Left ventricle myocardium inferior (tissue), 1 donor: Measurements from ENCODE around the gene VAV2. TPM values are rescaled to one million over a fixed set of nuclear protein-coding genes. Genes with fewer than 3 reads are reported as not detected.

Experiments
- DNase-seq: peaks from one replicate; pipeline ENCODE4 v3.0.0-alpha.2; 2020
- H3K27ac ChIP-seq: fragments of 200-600 bp; replicated peaks from 2 replicates; pipeline ENCODE4 v1.8.0; 2021
- H3K27me3 ChIP-seq: fragments of 200-600 bp; 2 replicates; pipeline ENCODE4 v1.8.0; 2021; ENCODE audit warnings: low read depth
- H3K36me3 ChIP-seq: fragments of 200-600 bp; 2 replicates; pipeline ENCODE4 v1.8.0; 2021
- H3K4me1 ChIP-seq: fragments of 200-600 bp; 2 replicates; pipeline ENCODE4 v1.8.0; 2021
- H3K4me3 ChIP-seq: fragments of 200-600 bp; 2 replicates; pipeline ENCODE4 v1.8.0; 2021; ENCODE audit warnings: mild to moderate bottlenecking, moderate library complexity
- H3K9me3 ChIP-seq: fragments of 200-600 bp; replicated peaks from 2 replicates; pipeline ENCODE4 v1.8.0; 2021
- intact Hi-C: fragments of 100-400 bp; cut with micrococcal nuclease; formaldehyde crosslinking; loops from one replicate; pipeline ENCODE4 v1.11.0; 2022
- total RNA-seq: library from RNA; stranded (reverse); fragmentation: NEBNext Ultra II Directional; extraction: Animal tissue kit (Norgen Biotek cat#: 25700); gene quantifications from one replicate; pipeline ENCODE4 v1.2.1, GENCODE V29; 2021
- TF ChIP-seq, protein P1 (sequence below): fragments of 200-600 bp; IDR thresholded peaks from 2 replicates; pipeline ENCODE4 v1.8.0; 2021; ENCODE audit warnings: antibody characterized with exemption, mild to moderate bottlenecking, borderline replicate concordance
- donor health status: DM: no; HTN: yes; CAD: no; lungs with severe emphysema.

The VAV2 gene
- total RNA-seq, 1 donor from 2014 or later = 4.1 TPM

DNA sequence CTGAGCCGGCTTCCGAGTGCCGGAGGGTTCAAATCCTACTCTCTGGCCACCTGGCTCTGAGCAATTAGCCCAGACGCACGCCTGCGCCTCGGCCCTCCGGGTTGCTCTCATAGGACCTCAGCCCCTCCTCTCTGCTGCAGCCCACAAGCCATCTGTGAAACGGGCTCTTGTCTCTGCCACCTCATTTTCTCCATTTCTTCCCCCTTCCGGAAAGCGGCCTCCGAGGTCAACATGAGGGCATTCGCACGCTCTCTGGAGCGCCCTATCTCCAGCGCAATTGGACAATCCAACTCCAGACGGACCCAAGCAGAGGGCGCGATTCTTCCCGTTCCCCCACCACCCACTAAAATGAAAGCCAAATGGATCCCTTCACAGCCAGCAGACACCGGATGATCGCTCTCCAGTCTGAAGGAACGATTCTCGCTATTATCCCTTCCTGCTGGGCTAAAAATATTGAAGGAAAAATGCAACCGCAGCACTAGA is 41.5 kb downstream of the VAV2 start:
- no peaks in the 10 kb centered on the region for H3K9me3 ChIP-seq
- H3K4me3 ChIP-seq = peak overlapping the region; percentile 33
- TF ChIP-seq, protein P1, sequence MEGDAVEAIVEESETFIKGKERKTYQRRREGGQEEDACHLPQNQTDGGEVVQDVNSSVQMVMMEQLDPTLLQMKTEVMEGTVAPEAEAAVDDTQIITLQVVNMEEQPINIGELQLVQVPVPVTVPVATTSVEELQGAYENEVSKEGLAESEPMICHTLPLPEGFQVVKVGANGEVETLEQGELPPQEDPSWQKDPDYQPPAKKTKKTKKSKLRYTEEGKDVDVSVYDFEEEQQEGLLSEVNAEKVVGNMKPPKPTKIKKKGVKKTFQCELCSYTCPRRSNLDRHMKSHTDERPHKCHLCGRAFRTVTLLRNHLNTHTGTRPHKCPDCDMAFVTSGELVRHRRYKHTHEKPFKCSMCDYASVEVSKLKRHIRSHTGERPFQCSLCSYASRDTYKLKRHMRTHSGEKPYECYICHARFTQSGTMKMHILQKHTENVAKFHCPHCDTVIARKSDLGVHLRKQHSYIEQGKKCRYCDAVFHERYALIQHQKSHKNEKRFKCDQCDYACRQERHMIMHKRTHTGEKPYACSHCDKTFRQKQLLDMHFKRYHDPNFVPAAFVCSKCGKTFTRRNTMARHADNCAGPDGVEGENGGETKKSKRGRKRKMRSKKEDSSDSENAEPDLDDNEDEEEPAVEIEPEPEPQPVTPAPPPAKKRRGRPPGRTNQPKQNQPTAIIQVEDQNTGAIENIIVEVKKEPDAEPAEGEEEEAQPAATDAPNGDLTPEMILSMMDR = no peak
- H3K36me3 ChIP-seq = no peaks in the 10 kb centered on the region
- intact Hi-C loops = no loop called here
- no peaks in the 10 kb centered on the region for H3K27me3 ChIP-seq
- peak; percentile 31 for DNase-seq
- peaks cover 20% of the 10 kb centered on the region for H3K4me1 ChIP-seq
- peak overlapping the region; percentile 66 for H3K27ac ChIP-seq

DNA sequence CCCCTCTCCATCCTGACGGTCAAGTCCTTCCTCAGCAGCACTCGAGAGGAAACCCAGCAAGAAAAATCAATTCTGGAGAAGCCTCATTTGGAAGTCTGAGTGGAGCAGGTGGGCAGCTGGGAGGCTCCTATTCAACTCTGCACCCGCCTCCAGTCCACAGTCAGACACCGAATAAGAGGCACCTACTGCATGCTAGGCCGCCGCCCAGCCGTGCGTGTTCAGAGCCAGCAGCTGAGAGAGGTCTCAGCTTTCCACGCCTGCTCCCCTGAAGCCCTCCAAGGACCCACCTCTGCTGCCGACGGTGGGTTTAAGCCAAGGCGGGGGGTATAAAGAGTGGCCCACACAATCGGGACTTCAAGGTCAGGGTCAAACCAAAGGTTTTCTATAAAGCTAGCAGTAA is 41.9 kb downstream of the VAV2 start:
- no peaks in the 10 kb centered on the region for H3K27me3 ChIP-seq
- H3K9me3 ChIP-seq = no peaks in the 10 kb centered on the region
- intact Hi-C loops = no loop called here
- H3K27ac ChIP-seq = peak overlapping the region; percentile 66
- H3K4me3 ChIP-seq = no peak overlapping the region
- H3K4me1 ChIP-seq = peaks cover 20% of the 10 kb centered on the region
- no peaks in the 10 kb centered on the region for H3K36me3 ChIP-seq
- TF ChIP-seq, protein P1 = no peak
- no peak for DNase-seq

DNA sequence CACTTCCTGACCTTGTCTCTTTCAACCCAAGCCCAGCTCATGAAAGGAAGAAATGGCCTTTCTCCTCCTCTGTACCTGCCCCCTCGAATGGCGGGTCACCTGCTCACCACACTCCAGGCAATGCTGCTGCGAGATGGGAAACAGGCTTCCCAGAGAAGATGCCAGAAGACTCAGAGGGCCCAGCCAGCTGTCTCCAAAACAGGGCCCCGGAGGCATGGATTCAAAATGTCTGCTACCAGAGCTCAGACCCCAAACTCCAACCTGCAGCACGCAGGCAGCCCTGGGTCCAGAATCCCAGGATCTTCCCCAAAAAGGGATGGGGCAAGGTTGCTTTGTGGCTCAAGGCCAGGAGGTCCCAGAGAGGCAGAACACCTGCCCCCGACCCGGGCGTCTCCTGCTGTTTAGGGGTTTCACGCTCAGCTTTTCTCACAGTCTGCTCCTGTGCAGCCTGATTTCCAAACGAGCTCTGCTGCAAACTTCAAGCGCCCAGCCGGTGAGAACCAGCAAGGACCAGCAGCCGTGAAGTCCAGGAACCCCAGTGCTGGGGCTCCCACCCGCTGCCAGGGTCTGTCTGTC is 42.5 kb downstream of the VAV2 start:
- Histone ChIP-seq H3K27me3 (no peaks in the 10 kb centered on the region), H3K4me1 (peaks cover 15% of the 10 kb centered on the region), H3K36me3 (no peaks in the 10 kb centered on the region), H3K9me3 (no peaks in the 10 kb centered on the region), H3K4me3 (no peak overlapping the region), H3K27ac (peak overlapping the region; percentile 66)
- DNase-seq = no peak
- TF ChIP-seq, protein P1 = no peak
- intact Hi-C loops = no loop called here

DNA sequence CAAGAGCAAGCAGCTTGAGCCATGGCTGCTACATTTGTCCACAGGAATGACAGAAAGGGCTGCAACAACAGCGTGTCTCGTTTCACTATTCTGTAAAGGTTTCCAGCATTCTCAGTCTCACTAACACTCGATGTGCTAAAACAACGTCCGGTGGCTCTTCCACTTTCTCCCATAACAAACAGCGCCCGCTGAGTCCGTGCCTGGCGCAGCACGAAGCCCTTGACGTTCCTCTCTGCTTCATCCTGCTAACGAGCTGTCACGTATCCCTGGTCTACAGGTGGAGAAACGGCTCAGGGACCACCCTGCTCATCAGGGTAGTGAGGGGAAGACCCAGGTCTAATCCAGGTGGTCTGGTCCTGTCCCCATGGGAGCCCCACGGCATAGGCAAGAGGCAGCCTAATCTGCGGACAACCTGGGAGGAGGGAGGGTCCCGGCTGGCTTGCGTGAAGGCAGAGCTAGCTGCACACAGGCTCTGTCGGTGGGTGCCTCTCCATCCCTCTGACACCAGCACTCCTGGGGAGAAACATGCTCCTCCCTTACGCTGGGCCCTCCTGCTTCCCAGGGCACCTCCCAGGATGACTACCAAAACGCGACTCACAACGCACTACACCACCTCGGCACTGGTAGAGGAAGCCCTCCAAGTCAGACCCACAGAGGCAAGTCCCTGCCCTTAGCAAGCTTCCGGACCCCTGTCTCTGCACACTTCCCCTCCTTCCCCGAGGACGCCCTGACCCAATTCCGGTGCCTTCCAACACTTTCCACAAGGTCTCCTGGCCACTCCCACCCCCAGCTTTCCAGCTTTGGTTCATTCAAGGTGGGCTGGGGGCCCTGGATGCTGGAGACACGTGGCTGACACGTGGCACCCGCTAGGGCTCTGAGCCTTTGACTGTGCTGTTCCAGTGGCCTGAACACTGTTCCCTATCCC is 43.3 kb downstream of the VAV2 start:
- H3K4me3 ChIP-seq = no peak overlapping the region
- intact Hi-C loops = no loop called here
- TF ChIP-seq, protein P1 = no peak
- no peaks in the 10 kb centered on the region for H3K9me3 ChIP-seq
- H3K4me1 ChIP-seq = peaks cover 15% of the 10 kb centered on the region
- no peaks in the 10 kb centered on the region for H3K36me3 ChIP-seq
- no peak overlapping the region for H3K27ac ChIP-seq
- peak; percentile 3 for DNase-seq
- H3K27me3 ChIP-seq = no peaks in the 10 kb centered on the region

GRCh38 chr9:133948131-133948530 is 44.0 kb downstream of the VAV2 start:
- Histone ChIP-seq H3K36me3 (no peaks in the 10 kb centered on the region), H3K4me1 (peaks cover 15% of the 10 kb centered on the region), H3K27me3 (no peaks in the 10 kb centered on the region), H3K4me3 (no peak overlapping the region), H3K9me3 (no peaks in the 10 kb centered on the region), H3K27ac (no peak overlapping the region)
- intact Hi-C loops = no loop called here
- DNase-seq = peak; percentile 18
- TF ChIP-seq, protein P1 = no peak
